Panc1 (cell line): ENCODE data around the gene E2F3. TPM values are rescaled to one million over a fixed set of nuclear protein-coding genes. Genes with fewer than 3 reads are reported as not detected.

Experiments
- ATAC-seq: fragments of 200-7000 bp; cut with Tn5 transposase; 2 replicates; pipeline ENCODE4 v1.9.1; 2020; ENCODE audit warnings: mild to moderate bottlenecking, moderate library complexity
- BruUV-seq: library from RNA; stranded (reverse); fragments of 400-500 nt; replicated peaks from 2 replicates; lab custom pipeline; 2021; lab: Mats Ljungman, UMichigan
- CTCF ChIA-PET: fragments of 300-600 bp; sonication (Branson Sonifier 250); formaldehyde crosslinking; loops from one replicate; lab custom pipeline; 2022; ENCODE audit warnings: antibody characterized with exemption; lab: Charles Lee
- POLR2A ChIA-PET: fragments of 300-600 bp; sonication (Branson Sonifier 250); formaldehyde crosslinking; loops from one replicate; lab custom pipeline; 2022; ENCODE audit warnings: antibody characterized with exemption; lab: Charles Lee
- DNase-seq: peaks from one replicate; pipeline ENCODE4 v3.0.0-alpha.2; 2010; ENCODE audit warnings: low read depth, low spot score
- H3K27ac ChIP-seq: 2 replicates; pipeline ENCODE4 v1.5.1; 2011; ENCODE audit warnings: mild to moderate bottlenecking, low read length, inconsistent platforms
- H3K27me3 ChIP-seq: fragments of 200-500 bp; sonication (Bioruptor generic); 2 replicates; pipeline ENCODE4 v1.6.0; 2014; ENCODE audit warnings: low read length, inconsistent platforms; ENCODE audit not compliant: control insufficient read depth, insufficient read depth
- H3K36me3 ChIP-seq: fragments of 200-500 bp; sonication (Bioruptor generic); 2 replicates; pipeline ENCODE4 v1.5.1; 2014; ENCODE audit warnings: inconsistent platforms, mild to moderate bottlenecking, low read length, moderate library complexity; ENCODE audit not compliant: control insufficient read depth, insufficient read depth
- H3K4me1 ChIP-seq: 2 replicates; pipeline ENCODE4 v1.5.1; 2011; ENCODE audit warnings: inconsistent platforms, mild to moderate bottlenecking, low read length, moderate library complexity; ENCODE audit not compliant: control insufficient read depth, insufficient read depth
- H3K4me3 ChIP-seq, 2 experiments: 2 replicates each; pipeline ENCODE4 v1.5.1; 2011 to 2012; ENCODE audit warnings: low read depth in 2 of 2, low read length in 2 of 2, mild to moderate bottlenecking in 2 of 2, inconsistent platforms in 1 of 2, moderate library complexity in 1 of 2
- H3K9me3 ChIP-seq: fragments of 200-500 bp; sonication (Bioruptor generic); 2 replicates; pipeline ENCODE4 v1.5.1; 2014; ENCODE audit warnings: low read depth, mild to moderate bottlenecking, inconsistent platforms, low read length, moderate library complexity; ENCODE audit not compliant: control insufficient read depth, insufficient read depth
- POLR2AphosphoS5 ChIP-seq: IDR thresholded peaks from 2 replicates; pipeline ENCODE4 v1.6.1; 2012; ENCODE audit warnings: mild to moderate bottlenecking, low read depth, low read length, moderate library complexity
- SIN3A ChIP-seq: IDR thresholded peaks from 2 replicates; pipeline ENCODE4 v1.6.1; 2012; ENCODE audit warnings: low read depth, mild to moderate bottlenecking, low read length, moderate library complexity, borderline replicate concordance; ENCODE audit not compliant: insufficient read depth
- TCF7L2 ChIP-seq: IDR thresholded peaks from 2 replicates; pipeline ENCODE4 v1.6.1; 2011; ENCODE audit warnings: mild to moderate bottlenecking, low read depth, low read length, inconsistent platforms
- in situ Hi-C: cut with HindIII; loops from 2 replicates; pipeline ENCODE4 v1.10.0; 2016; ENCODE audit warnings: low sequenced_read_pairs, low pct_unique_long_range_greater_than_20kb
- intact Hi-C: fragments of 100-400 bp; cut with micrococcal nuclease; formaldehyde crosslinking; loops from one replicate; pipeline ENCODE4 v1.10.0; 2022; ENCODE audit not compliant: unreplicated experiment
- total RNA-seq: library from RNA; stranded (reverse); gene quantifications from one replicate; pipeline ENCODE4 v1.2.1, GENCODE V29; 2021; ENCODE audit not compliant: unreplicated experiment
- TF ChIP-seq, protein P1 (sequence below): fragments of 450-650 bp; IDR thresholded peaks from 2 replicates; pipeline ENCODE4 v1.5.1; 2017; ENCODE audit warnings: mild to moderate bottlenecking
- TF ChIP-seq, protein P2 (sequence below), 2 experiments: IDR thresholded peaks; 2 replicates each; pipeline ENCODE4 v1.6.1; 2011 to 2012; ENCODE audit warnings: low read depth in 2 of 2, control low read depth in 1 of 2, low read length in 1 of 2, mild to moderate bottlenecking in 1 of 2, moderate library complexity in 1 of 2; ENCODE audit not compliant: insufficient read depth in 1 of 2

Gene E2F3
- total RNA-seq, 1 experiment from 2014 or later, result 31.0 TPM

DNA sequence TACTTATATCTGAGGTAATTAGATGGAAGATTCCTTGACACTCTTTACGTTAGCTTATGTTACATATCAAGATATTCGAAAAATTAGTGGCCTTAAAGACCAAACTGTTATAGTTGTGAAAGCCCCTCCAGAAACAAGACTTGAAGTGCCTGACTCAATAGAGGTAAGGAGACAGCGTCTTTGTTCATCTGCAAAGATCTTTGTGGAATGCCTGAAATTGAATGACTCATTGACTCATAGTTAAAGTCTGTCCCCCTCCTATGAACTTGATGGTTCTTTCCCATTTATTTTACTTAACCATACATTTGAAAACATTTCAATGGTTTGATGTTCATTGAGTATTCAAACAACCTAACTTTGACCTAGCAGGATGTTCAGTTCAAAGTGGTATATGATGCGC, 85.0 kb downstream of the E2F3 start:
- POLR2A ChIA-PET, result no interaction called here
- Histone ChIP-seq H3K36me3 (peaks cover 27% of the 10 kb centered on the region; the same call in 1 of the 2 replicates), H3K4me3 (no peak overlapping the region), H3K27ac (no peak overlapping the region), H3K4me1 (no peaks in the 10 kb centered on the region), H3K9me3 (no peaks in the 10 kb centered on the region), H3K27me3 (no peaks in the 10 kb centered on the region)
- TF ChIP-seq, protein P1, sequence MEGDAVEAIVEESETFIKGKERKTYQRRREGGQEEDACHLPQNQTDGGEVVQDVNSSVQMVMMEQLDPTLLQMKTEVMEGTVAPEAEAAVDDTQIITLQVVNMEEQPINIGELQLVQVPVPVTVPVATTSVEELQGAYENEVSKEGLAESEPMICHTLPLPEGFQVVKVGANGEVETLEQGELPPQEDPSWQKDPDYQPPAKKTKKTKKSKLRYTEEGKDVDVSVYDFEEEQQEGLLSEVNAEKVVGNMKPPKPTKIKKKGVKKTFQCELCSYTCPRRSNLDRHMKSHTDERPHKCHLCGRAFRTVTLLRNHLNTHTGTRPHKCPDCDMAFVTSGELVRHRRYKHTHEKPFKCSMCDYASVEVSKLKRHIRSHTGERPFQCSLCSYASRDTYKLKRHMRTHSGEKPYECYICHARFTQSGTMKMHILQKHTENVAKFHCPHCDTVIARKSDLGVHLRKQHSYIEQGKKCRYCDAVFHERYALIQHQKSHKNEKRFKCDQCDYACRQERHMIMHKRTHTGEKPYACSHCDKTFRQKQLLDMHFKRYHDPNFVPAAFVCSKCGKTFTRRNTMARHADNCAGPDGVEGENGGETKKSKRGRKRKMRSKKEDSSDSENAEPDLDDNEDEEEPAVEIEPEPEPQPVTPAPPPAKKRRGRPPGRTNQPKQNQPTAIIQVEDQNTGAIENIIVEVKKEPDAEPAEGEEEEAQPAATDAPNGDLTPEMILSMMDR, result no peak
- TF ChIP-seq SIN3A (no peak), TCF7L2 (no peak), POLR2AphosphoS5 (no peak)
- TF ChIP-seq, protein P2, sequence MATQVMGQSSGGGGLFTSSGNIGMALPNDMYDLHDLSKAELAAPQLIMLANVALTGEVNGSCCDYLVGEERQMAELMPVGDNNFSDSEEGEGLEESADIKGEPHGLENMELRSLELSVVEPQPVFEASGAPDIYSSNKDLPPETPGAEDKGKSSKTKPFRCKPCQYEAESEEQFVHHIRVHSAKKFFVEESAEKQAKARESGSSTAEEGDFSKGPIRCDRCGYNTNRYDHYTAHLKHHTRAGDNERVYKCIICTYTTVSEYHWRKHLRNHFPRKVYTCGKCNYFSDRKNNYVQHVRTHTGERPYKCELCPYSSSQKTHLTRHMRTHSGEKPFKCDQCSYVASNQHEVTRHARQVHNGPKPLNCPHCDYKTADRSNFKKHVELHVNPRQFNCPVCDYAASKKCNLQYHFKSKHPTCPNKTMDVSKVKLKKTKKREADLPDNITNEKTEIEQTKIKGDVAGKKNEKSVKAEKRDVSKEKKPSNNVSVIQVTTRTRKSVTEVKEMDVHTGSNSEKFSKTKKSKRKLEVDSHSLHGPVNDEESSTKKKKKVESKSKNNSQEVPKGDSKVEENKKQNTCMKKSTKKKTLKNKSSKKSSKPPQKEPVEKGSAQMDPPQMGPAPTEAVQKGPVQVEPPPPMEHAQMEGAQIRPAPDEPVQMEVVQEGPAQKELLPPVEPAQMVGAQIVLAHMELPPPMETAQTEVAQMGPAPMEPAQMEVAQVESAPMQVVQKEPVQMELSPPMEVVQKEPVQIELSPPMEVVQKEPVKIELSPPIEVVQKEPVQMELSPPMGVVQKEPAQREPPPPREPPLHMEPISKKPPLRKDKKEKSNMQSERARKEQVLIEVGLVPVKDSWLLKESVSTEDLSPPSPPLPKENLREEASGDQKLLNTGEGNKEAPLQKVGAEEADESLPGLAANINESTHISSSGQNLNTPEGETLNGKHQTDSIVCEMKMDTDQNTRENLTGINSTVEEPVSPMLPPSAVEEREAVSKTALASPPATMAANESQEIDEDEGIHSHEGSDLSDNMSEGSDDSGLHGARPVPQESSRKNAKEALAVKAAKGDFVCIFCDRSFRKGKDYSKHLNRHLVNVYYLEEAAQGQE (IDR thresholded peaks at IDR 0.05; ENCODE audit: insufficient read depth in 1 of 2, low read depth in 2 of 2, low read length in 1 of 2), result no peak
- ATAC-seq (no peak), DNase-seq (no peak)
- intact Hi-C loops (no loop called here), in situ Hi-C loops (no loop called here)
- no TSS peak for BruUV-seq
- CTCF ChIA-PET, result no interaction called here

DNA sequence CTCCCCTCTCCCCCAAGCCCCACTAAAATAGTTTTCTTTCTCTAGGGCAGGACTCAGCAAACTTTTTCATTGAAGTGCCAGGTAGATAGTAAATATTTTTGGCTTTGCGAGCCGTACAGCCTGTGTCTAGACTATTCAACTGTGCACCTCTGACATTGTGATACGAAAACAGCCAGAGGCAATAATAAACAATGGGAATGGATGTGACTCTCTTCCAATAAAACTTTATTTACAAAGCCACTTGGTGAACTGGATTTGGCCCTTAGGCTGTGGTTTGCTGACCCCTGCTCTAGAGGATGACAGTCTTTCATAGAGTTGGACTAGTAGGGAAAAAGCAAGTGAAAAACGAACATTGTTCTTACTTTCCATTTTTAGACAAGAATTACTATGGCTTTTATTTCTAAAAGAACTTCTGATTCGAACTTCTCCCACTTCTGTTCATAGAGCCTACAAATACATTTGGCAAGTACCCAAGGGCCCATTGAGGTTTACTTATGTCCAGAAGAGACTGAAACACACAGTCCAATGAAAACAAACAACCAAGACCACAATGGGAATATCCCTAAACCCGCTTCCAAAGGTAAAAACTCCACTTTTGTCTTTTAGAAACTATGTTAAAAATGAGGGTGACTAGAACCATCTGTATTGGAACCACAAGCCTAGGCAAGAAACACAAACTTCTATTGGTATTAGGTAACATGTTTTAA, 86.1 kb downstream of the E2F3 start:
- Histone ChIP-seq H3K4me3 (no peak overlapping the region), H3K4me1 (no peaks in the 10 kb centered on the region), H3K27ac (no peak overlapping the region), H3K36me3 (peaks cover 25% of the 10 kb centered on the region; the same call in 1 of the 2 replicates), H3K27me3 (no peaks in the 10 kb centered on the region), H3K9me3 (no peaks in the 10 kb centered on the region)
- BruUV-seq, result no TSS peak
- ChIA-PET POLR2A (no interaction called here), CTCF (no interaction called here)
- in situ Hi-C loops, result no loop called here
- intact Hi-C loops, result no loop called here
- ATAC-seq, result no peak
- TF ChIP-seq POLR2AphosphoS5 (no peak), SIN3A (no peak), TCF7L2 (no peak)
- TF ChIP-seq, protein P2 (IDR thresholded peaks at IDR 0.05; ENCODE audit: insufficient read depth in 1 of 2, low read depth in 2 of 2, low read length in 1 of 2), result no peak
- TF ChIP-seq, protein P1, result no peak
- DNase-seq, result no peak
